NT2/D1 (cell line): ENCODE measurements around the gene TFPI.
A peak's percentile ranks its signal among the peaks of the same experiment; 100 is the strongest.
"Not testable (repeated sequence)": the region's sequence is repeated elsewhere in the genome, so short reads cannot be mapped to it uniquely, and the experiment has no call there.

ENCODE experiments used
- DNase-seq: peaks from one replicate; pipeline ENCODE4 v3.0.0-alpha.2; 2011; ENCODE audit warnings: low read depth, low spot score
- H3K27me3 ChIP-seq: 2 replicates; pipeline ENCODE4 v1.6.0; 2011; ENCODE audit warnings: mild to moderate bottlenecking; ENCODE audit not compliant: insufficient read length, insufficient read depth
- H3K36me3 ChIP-seq: 2 replicates; pipeline ENCODE4 v1.6.1; 2011; ENCODE audit warnings: mild to moderate bottlenecking, low read length, mixed read lengths; ENCODE audit not compliant: insufficient read depth, insufficient read length
- H3K4me1 ChIP-seq: 2 replicates; pipeline ENCODE4 v1.5.1; 2011; ENCODE audit not compliant: insufficient read depth, insufficient read length
- H3K4me3 ChIP-seq: 2 replicates; pipeline ENCODE4 v1.5.1; 2011; ENCODE audit warnings: low read depth; ENCODE audit not compliant: insufficient read length
- H3K9ac ChIP-seq: 2 replicates; pipeline ENCODE4 v1.6.0; 2011; ENCODE audit warnings: low read depth; ENCODE audit not compliant: insufficient read length
- H3K9me3 ChIP-seq: 2 replicates; pipeline ENCODE4 v1.5.1; 2011; ENCODE audit warnings: mild to moderate bottlenecking, low read length; ENCODE audit not compliant: insufficient read depth
- SUZ12 ChIP-seq: IDR thresholded peaks from 2 replicates; pipeline ENCODE4 v1.6.1; 2011; ENCODE audit not compliant: insufficient read length, insufficient read depth; ENCODE audit errors: extremely low read depth
- YY1 ChIP-seq: IDR thresholded peaks from 2 replicates; pipeline ENCODE4 v1.6.1; 2011; ENCODE audit not compliant: insufficient read length, insufficient read depth
- ZNF274 ChIP-seq: IDR thresholded peaks from 2 replicates; pipeline ENCODE4 v1.6.1; 2011; ENCODE audit warnings: mild to moderate bottlenecking, low read depth, low read length

Gene TFPI

DNA sequence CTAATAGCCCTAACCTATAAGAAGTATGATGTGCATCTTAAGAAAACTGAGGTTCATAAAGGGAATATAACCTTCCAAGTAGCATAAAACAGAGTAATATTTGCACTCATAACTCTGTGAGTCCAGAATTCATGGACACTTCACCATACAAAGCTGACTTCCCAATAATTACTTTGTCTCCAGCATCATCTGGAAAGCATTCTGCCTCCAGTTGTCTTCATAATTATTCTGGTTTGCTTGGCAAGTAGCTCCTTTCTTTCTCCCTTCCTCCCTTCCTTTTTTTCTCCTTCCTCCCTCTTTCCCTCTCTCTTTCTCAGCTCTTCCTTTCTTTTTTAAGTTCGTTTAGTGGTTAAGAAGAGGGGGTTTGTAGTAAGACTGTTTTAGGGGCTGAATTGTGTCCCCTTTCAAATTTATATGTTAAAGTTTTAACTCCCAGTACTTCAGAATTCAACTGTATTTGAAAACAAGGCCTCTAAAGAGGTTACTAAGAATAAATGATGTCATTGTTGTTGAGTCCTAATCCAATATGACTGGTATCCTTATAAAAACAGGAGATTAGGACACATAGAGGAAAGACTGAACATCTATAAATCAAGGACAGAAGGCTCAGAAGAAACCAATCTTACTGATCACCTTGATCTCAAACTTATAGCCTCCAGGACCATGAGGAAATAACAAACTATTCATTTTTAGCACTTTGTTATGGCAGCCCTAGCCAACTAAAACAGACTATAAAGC lies 28.9 kb downstream of the TFPI start:
- no peak overlapping the region for H3K9ac ChIP-seq
- no peak overlapping the region for H3K4me3 ChIP-seq
- no peaks in the 10 kb centered on the region for H3K36me3 ChIP-seq
- TF ChIP-seq SUZ12 (no peak), ZNF274 (no peak), YY1 (no peak)
- H3K4me1 ChIP-seq: no peaks in the 10 kb centered on the region
- DNase-seq: no peak
- peaks cover 4% of the 10 kb centered on the region; the same call in 1 of the 2 replicates for H3K9me3 ChIP-seq
- no peaks in the 10 kb centered on the region for H3K27me3 ChIP-seq

DNA sequence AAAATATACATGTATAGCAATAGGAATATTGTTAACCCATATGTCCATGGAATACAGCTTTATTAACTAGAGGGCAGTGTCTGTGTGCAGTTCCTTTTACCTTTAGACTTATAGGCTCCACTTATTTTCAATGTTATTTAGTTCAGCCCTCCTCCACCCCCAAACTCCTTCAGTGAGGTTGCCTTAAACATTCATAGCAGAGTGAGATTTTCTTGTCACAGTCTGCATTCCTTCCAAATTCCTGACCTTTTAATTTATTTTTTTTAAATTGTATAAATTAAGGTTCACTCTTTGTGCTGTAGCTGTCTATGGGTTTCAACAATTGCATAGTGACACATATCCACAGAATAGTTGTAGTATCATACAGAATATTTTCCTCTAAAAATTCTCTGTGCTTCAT lies 30.9 kb downstream of the TFPI start:
- H3K4me3 ChIP-seq: no peak overlapping the region
- no peak for DNase-seq
- 0 out of 2 replicates have a peak, but pooled peaks cover 4% of the 10 kb centered on the region for H3K9me3 ChIP-seq
- H3K27me3 ChIP-seq: no peaks in the 10 kb centered on the region
- H3K4me1 ChIP-seq: peaks cover 5% of the 10 kb centered on the region
- H3K36me3 ChIP-seq: no peaks in the 10 kb centered on the region
- no peak for TF ChIP-seq YY1
- no peak for TF ChIP-seq SUZ12
- TF ChIP-seq ZNF274: no peak
- no peak overlapping the region for H3K9ac ChIP-seq

GRCh38 chr2:187520121-187520624 lies 34.1 kb downstream of the TFPI start:
- Histone ChIP-seq H3K36me3 (no peaks in the 10 kb centered on the region), H3K9ac (no peak overlapping the region), H3K27me3 (no peaks in the 10 kb centered on the region), H3K4me1 (peaks cover 5% of the 10 kb centered on the region), H3K9me3 (peaks cover 9% of the 10 kb centered on the region; the same call in 1 of the 2 replicates), H3K4me3 (no peak overlapping the region)
- TF ChIP-seq YY1 (no peak), SUZ12 (no peak), ZNF274 (no peak)
- no peak for DNase-seq

GRCh38 chr2:187519419-187520120 lies 34.7 kb downstream of the TFPI start:
- no peaks in the 10 kb centered on the region for H3K36me3 ChIP-seq
- no peaks in the 10 kb centered on the region for H3K27me3 ChIP-seq
- peaks cover 5% of the 10 kb centered on the region for H3K4me1 ChIP-seq
- H3K9me3 ChIP-seq: peaks cover 9% of the 10 kb centered on the region; the same call in 1 of the 2 replicates
- DNase-seq: peak; percentile 61
- H3K4me3 ChIP-seq: no peak overlapping the region
- TF ChIP-seq YY1 (peak; percentile 19), ZNF274 (no peak), SUZ12 (no peak)
- no peak overlapping the region for H3K9ac ChIP-seq

DNA sequence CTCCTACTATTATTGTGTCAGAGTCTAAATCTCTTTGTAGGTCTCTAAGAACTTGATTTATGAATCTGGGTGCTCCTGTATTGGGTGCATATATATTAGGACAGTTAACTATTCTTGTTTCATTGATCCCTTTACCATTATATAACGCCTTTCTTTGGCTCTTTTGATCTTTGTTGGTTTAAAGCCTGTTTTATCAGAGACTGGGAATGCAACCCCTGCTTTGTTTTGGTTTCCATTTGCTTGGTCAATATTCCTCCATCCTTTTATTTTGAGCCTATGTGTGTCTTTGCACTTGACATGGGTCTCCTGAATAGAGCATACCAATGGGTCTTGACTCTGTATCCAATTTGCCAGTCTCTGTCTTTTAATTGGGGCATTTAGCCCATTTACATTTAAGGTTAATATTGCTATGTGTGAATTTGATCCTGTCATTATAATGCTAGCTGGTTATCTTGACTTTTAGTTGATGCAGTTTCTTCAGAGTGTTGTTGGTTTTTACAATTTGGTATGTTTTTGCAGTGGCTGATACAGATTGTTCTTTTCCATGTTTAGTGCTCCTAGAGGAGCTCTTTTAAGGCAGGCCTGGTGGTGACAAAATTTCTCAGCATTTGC lies 36.4 kb downstream of the TFPI start:
- H3K9me3 ChIP-seq: peaks cover 11% of the 10 kb centered on the region; the same call in 1 of the 2 replicates
- not testable (repeated sequence) for H3K4me1 ChIP-seq, H3K36me3 ChIP-seq, H3K27me3 ChIP-seq, H3K4me3 ChIP-seq, DNase-seq, H3K9ac ChIP-seq

DNA sequence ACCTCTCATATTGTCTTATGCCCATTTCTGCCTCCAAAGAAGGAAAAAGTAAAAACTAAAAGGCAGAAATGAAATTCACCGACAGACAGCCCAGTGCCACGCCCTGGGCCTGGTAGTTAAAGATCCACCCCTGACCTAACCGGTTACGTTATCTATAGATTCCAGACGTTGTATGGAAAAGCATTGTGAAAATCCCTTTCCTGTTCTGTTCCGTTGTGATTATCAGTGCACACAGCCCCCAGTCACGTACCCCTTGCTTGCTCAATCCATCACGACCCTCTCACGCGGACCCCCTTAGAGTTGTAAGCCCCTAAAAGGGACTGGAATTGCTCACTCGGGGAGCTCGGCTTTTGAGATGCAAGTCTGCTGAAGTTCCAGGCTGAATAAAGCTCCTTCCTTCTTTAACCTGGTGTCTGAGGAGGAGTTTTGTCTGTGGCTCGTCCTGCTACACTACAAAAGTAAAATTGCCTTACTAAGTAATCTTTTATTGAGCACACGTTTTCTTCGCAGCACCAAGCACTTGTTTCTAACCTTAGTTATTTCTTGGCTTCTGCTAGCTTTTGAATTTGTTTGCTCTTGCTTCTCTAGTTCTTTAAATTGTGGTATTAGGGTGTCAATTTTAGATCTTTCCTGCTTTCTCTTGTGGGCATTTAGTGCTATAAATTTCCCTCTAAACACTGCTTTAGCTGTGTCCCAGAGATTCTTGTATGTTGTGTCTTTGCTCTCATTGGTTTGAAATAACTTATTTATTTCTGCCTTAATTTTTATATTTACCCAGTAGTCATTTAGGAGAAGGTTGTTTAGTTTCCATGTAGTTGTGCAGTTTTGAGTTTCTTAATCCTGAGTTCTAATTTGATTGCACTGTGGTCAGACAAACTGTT lies 37.4 kb downstream of the TFPI start:
- H3K9me3 ChIP-seq: peaks cover 11% of the 10 kb centered on the region; the same call in 1 of the 2 replicates
- H3K4me3 ChIP-seq, H3K9ac ChIP-seq, H3K4me1 ChIP-seq, H3K27me3 ChIP-seq, DNase-seq, H3K36me3 ChIP-seq: not testable (repeated sequence)

DNA sequence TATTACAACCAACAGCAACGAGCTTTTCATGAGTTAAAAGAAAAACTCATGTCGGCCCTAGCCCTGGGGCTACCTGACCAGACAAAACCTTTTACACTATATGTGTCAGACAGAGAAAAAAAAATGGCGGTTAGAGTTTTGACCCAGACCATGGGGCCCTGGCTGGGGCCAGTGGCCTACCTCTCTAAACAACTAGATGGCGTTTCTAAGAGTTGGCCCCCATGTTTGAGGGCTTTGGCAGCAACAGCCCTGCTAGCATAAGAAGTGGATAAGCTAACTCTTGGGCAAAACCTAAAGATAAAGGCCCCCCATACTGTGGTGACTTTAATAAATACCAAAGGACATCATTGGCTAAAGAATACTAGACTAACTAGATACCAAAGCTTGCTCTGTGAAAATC lies 39.3 kb downstream of the TFPI start:
- TF ChIP-seq SUZ12 (no peak), YY1 (no peak), ZNF274 (no peak)
- no peak for DNase-seq
- no peaks in the 10 kb centered on the region for H3K36me3 ChIP-seq
- H3K4me1 ChIP-seq: peaks cover 6% of the 10 kb centered on the region
- H3K9ac ChIP-seq: no peak overlapping the region
- peaks cover 14% of the 10 kb centered on the region for H3K9me3 ChIP-seq
- no peaks in the 10 kb centered on the region for H3K27me3 ChIP-seq
- no peak overlapping the region for H3K4me3 ChIP-seq

GRCh38 chr2:187514235-187514829 lies 39.9 kb downstream of the TFPI start:
- H3K9me3 ChIP-seq: peaks cover 18% of the 10 kb centered on the region
- not testable (repeated sequence) for H3K27me3 ChIP-seq, H3K9ac ChIP-seq, H3K36me3 ChIP-seq, H3K4me3 ChIP-seq, H3K4me1 ChIP-seq, DNase-seq

- peaks cover 18% of the 10 kb centered on the region for H3K9me3 ChIP-seq
- not testable (repeated sequence) for H3K4me1 ChIP-seq, DNase-seq, H3K36me3 ChIP-seq, H3K27me3 ChIP-seq, H3K4me3 ChIP-seq, H3K9ac ChIP-seq
Observed at GRCh38 chr2:187513460-187514234, 40.6 kb downstream of the TFPI start.
